HL-60 (cell line): ENCODE data around the gene IRGC.

Source experiments
- CTCF ChIP-seq: IDR thresholded peaks from one replicate; pipeline ENCODE4 v1.5.1; 2011; ENCODE audit warnings: low read length, control low read depth, inconsistent platforms; ENCODE audit not compliant: insufficient read depth
- GABPA ChIP-seq: IDR thresholded peaks from 2 replicates; pipeline ENCODE4 v1.6.1; 2012; ENCODE audit warnings: low read depth
- POLR2AphosphoS5 ChIP-seq: IDR thresholded peaks from 2 replicates; pipeline ENCODE4 v1.6.1; 2012; ENCODE audit warnings: low read depth

- TF ChIP-seq CTCF (no peak), POLR2AphosphoS5 (no peak), GABPA (no peak)
These were observed 9.0 kb downstream of the IRGC start for GRCh38 chr19:43724896-43725295.
